ENCODE data around the gene PACRG.

DNA sequence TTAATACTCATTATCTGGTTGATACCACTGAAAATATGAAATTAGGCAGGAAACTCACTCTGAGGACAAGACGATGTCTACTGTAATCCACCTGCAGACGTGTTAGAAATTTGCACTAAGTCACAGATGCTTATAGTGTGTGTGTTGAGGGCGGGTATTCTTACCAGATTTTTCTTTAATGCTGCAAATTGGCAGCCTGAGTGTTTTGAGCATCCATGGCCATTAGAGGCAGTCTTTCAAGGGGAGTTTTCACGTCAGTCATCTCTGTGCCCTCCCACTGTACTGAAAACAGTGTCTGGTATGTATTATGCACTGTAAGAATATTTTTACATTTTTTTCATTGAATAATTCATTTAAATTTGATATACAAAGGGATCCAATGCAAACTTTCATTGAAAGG is 420.2 kb downstream of the PACRG start:
- TF ChIP-seq MEF2A (IDR thresholded peaks at IDR 0.05; ENCODE audit: borderline replicate concordance, low read depth) = no peak
- TF ChIP-seq, protein P1, sequence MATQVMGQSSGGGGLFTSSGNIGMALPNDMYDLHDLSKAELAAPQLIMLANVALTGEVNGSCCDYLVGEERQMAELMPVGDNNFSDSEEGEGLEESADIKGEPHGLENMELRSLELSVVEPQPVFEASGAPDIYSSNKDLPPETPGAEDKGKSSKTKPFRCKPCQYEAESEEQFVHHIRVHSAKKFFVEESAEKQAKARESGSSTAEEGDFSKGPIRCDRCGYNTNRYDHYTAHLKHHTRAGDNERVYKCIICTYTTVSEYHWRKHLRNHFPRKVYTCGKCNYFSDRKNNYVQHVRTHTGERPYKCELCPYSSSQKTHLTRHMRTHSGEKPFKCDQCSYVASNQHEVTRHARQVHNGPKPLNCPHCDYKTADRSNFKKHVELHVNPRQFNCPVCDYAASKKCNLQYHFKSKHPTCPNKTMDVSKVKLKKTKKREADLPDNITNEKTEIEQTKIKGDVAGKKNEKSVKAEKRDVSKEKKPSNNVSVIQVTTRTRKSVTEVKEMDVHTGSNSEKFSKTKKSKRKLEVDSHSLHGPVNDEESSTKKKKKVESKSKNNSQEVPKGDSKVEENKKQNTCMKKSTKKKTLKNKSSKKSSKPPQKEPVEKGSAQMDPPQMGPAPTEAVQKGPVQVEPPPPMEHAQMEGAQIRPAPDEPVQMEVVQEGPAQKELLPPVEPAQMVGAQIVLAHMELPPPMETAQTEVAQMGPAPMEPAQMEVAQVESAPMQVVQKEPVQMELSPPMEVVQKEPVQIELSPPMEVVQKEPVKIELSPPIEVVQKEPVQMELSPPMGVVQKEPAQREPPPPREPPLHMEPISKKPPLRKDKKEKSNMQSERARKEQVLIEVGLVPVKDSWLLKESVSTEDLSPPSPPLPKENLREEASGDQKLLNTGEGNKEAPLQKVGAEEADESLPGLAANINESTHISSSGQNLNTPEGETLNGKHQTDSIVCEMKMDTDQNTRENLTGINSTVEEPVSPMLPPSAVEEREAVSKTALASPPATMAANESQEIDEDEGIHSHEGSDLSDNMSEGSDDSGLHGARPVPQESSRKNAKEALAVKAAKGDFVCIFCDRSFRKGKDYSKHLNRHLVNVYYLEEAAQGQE (IDR thresholded peaks at IDR 0.05; ENCODE audit: low read depth, low read length) = no peak
